GM12864 (cell line): ENCODE measurements around the gene EFCAB5.
"Not testable (repeated sequence)": the region's sequence is repeated elsewhere in the genome, so short reads cannot be mapped to it uniquely, and the experiment has no call there.

Source experiments
- DNase-seq: peaks from one replicate; pipeline ENCODE4 v3.0.0-alpha.2; 2011; ENCODE audit warnings: low read depth
- H3K4me3 ChIP-seq: 2 replicates; pipeline ENCODE4 v1.5.1; 2011; ENCODE audit warnings: mild to moderate bottlenecking, low read depth, low read length, control low read depth
- TF ChIP-seq, protein P1 (sequence below): IDR thresholded peaks from 2 replicates; pipeline ENCODE4 v1.5.1; 2011; ENCODE audit warnings: low read depth, mild to moderate bottlenecking, moderate library complexity, low read length, control low read depth, inconsistent platforms; ENCODE audit errors: missing control alignments

The EFCAB5 gene

DNA sequence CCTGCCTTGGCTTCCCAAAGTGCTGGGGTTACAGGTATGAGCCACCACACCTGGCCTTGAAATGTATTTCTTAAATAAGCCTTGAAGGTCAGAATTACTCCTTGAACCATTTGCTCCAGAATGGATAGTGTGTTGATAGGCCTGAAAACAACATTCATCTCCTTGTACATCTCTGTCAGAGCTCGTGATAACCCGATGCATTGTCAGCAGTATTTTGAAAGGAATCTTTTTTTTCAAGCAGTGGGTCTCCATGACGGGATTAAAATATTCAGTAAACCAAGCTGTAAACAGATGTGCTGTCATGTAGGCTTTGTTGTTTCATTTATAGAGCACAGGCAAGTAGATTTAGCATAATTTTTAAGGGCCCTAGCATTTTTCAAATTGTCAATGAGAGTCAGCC lies 191.8 kb downstream of the EFCAB5 start:
- H3K4me3 ChIP-seq: no peak overlapping the region
- DNase-seq: no peak
- TF ChIP-seq, protein P1, sequence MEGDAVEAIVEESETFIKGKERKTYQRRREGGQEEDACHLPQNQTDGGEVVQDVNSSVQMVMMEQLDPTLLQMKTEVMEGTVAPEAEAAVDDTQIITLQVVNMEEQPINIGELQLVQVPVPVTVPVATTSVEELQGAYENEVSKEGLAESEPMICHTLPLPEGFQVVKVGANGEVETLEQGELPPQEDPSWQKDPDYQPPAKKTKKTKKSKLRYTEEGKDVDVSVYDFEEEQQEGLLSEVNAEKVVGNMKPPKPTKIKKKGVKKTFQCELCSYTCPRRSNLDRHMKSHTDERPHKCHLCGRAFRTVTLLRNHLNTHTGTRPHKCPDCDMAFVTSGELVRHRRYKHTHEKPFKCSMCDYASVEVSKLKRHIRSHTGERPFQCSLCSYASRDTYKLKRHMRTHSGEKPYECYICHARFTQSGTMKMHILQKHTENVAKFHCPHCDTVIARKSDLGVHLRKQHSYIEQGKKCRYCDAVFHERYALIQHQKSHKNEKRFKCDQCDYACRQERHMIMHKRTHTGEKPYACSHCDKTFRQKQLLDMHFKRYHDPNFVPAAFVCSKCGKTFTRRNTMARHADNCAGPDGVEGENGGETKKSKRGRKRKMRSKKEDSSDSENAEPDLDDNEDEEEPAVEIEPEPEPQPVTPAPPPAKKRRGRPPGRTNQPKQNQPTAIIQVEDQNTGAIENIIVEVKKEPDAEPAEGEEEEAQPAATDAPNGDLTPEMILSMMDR: no peak

GRCh38 chr17:30134551-30134950 lies 193.1 kb downstream of the EFCAB5 start:
- H3K4me3 ChIP-seq: no peak overlapping the region
- no peak for DNase-seq
- TF ChIP-seq, protein P1: no peak

GRCh38 chr17:30137158-30137557 lies 195.7 kb downstream of the EFCAB5 start:
- DNase-seq: no peak
- TF ChIP-seq, protein P1: no peak
- no peak overlapping the region for H3K4me3 ChIP-seq

- H3K4me3 ChIP-seq, DNase-seq: not testable (repeated sequence)
Observed at GRCh38 chr17:30147860-30148259, 206.4 kb downstream of the EFCAB5 start.

DNA sequence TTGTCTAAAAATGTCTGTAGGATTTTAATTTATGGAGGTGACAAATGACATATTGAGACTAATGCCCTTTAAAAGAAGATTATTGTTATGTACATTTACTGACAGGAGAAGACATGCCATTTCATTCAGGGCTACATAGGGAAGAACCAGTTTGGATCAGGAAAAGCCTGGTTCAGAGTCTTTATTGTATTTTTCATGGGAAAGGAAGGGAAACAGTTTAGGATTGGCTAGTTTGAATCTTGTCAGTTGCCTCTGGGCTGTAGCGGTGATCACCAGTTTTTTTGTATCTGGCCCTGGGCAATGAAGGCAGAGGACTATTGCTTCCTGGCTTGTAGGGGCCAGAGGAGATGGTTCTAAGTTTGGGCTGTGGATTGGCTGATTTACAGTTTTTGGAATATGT lies 206.9 kb downstream of the EFCAB5 start:
- H3K4me3 ChIP-seq: no peak overlapping the region
- no peak for DNase-seq
- TF ChIP-seq, protein P1: no peak

GRCh38 chr17:30151471-30151870 lies 210.0 kb downstream of the EFCAB5 start:
- no peak for DNase-seq
- no peak overlapping the region for H3K4me3 ChIP-seq
- TF ChIP-seq, protein P1: no peak

DNA sequence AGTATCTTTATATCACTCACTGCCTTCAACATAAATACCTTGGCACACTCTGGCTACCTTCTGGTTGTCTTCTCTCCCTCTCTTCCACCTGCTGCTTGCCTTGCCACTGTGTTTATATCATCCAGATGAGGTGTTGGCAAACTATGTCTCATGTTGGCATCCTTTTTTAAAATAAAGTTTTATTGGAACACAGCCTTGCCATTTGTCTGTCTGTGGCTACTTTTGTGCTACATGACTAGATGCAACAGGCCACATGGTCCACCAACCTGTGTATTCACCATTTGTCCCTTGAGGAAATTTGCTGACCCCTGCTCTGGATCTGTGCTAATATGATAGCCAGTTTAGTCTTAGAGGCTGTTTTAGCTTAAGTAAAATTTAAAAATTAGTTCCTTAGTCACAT lies 212.0 kb downstream of the EFCAB5 start:
- TF ChIP-seq, protein P1: no peak
- no peak for DNase-seq
- no peak overlapping the region for H3K4me3 ChIP-seq

DNA sequence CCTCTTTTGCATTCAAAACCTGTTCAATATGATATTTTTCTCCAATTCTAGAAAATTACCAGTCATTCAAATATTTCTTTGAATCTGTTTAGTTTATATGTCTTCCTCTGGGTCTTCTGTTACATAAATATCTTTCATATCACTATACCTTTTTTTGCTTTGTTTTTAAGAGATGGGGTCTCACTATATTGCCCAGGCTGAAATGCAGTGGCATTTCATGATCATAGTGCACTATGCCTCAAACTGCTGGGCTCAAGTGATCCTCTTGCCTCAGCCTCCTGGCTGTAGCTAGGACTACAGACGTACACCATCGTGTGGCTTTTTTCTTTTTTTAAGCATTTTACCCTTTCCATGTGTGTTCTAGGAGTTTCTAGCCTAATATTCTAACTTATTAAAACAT lies 214.0 kb downstream of the EFCAB5 start:
- no peak overlapping the region for H3K4me3 ChIP-seq
- no peak for DNase-seq
- TF ChIP-seq, protein P1: no peak
